Heart left ventricle (tissue), 16 donors: ENCODE results near the gene MSMP. TPM values are rescaled to one million over a fixed set of nuclear protein-coding genes. Genes with fewer than 3 reads are reported as not detected.
A peak's percentile ranks its signal among the peaks of the same experiment; 100 is the strongest.

Source experiments
- ATAC-seq, 4 donors: fragments of 200-7000 bp; cut with Tn5 transposase; one replicate each; pipeline ENCODE4 v1.9.1; 2020 to 2022; ENCODE audit warnings: moderate library complexity in 4 of 4, mild to moderate bottlenecking in 3 of 4, moderate number of reproducible peaks in 1 of 4
- DNase-seq, 5 donors: peaks; one replicate each; pipeline ENCODE4 v3.0.0-alpha.2; 2020
- H3K27ac ChIP-seq, 12 donors: fragments of 200-600 bp; sonication (generic) in 4 of 12; one replicate each; pipeline versions ENCODE4 v1.5.0 to v1.8.0; 2016 to 2022; ENCODE audit warnings: mild to moderate bottlenecking in 2 of 12
- H3K27me3 ChIP-seq, 9 donors: fragments of 200-600 bp; sonication (generic) in 2 of 9; one replicate each; pipeline versions ENCODE4 v1.5.1 to v1.8.0; 2016 to 2022; ENCODE audit warnings: mild to moderate bottlenecking in 3 of 9
- H3K36me3 ChIP-seq, 9 donors: fragments of 200-600 bp; sonication (generic) in 2 of 9; one replicate each; pipeline versions ENCODE4 v1.5.0 to v1.8.0; 2018 to 2022; ENCODE audit warnings: mild to moderate bottlenecking in 2 of 9
- H3K4me1 ChIP-seq, 12 donors: fragments of 200-600 bp; sonication (generic) in 4 of 12; one replicate each; pipeline versions ENCODE4 v1.5.0 to v1.8.0; 2016 to 2022; ENCODE audit warnings: mild to moderate bottlenecking in 3 of 12
- H3K4me3 ChIP-seq, 12 donors: fragments of 200-600 bp; sonication (generic) in 4 of 12; one replicate each; pipeline versions ENCODE4 v1.5.0 to v1.8.0; 2017 to 2022; ENCODE audit warnings: mild to moderate bottlenecking in 9 of 12, moderate library complexity in 4 of 12
- H3K9me3 ChIP-seq, 12 donors: fragments of 200-600 bp; sonication (generic) in 4 of 12; one replicate each; pipeline versions ENCODE4 v1.5.0 to v1.8.0; 2016 to 2022; ENCODE audit warnings: mild to moderate bottlenecking in 1 of 12
- CTCF ChIP-seq, 12 donors: fragments of 200-600 bp; sonication (generic) in 4 of 12; IDR thresholded peaks; one replicate each; pipeline versions ENCODE4 v1.5.0 to v1.8.0; 2018 to 2022; ENCODE audit warnings: antibody characterized with exemption in 12 of 12, mild to moderate bottlenecking in 5 of 12
- POLR2A ChIP-seq, 2 donors: fragments of 450-650 bp; IDR thresholded peaks; one replicate each; pipeline ENCODE4 v1.6.1; 2017; ENCODE audit warnings: antibody characterized with exemption in 2 of 2, mild to moderate bottlenecking in 2 of 2, moderate library complexity in 2 of 2
- WGBS, 4 donors: extraction: QIAGEN DNeasy Blood & Tissue Kit in 2 of 4; methylation state at CpG; one replicate each; pipeline versions ENCODE4 v1.1.5 to v1.1.7; 2013 to 2018; 5-methylcytosine and 5-hydroxymethylcytosine counted together
- intact Hi-C, 10 donors: fragments of 100-400 bp; cut with DNase I; formaldehyde crosslinking; loops; one replicate each; pipeline versions ENCODE4 v1.11.1 to v1.14.2; 2022
- polyA plus RNA-seq, 2 donors: library from polyadenylated mRNA; stranded (reverse); fragments of 200-250 nt; gene quantifications; one replicate each; pipeline ENCODE4 v1.2.3, GENCODE V29; 2013
- total RNA-seq, 9 donors: library from RNA; depleted of rRNA in 2 of 9; stranded (reverse); fragments of >200 nt in 2 of 9; fragmentation: NEBNext Ultra II Directional in 3 of 9; extraction: Animal tissue kit (Norgen Biotek cat#: 25700) in 3 of 9; gene quantifications; one replicate each; pipeline versions ENCODE4 v1.1.0 to v1.2.4, GENCODE V29; 2016 to 2023
- donor health status: ischemic (EF 13 %, LVEDD 7.1; RV severe dilation, severe dysfunction).
- donor health status: healthy with polysubstance abuse.
- donor health status: DM: no; HTN: yes; CAD: no.
- donor health status: DM: no; HTN: no; CAD: no.
- donor health status: ischemic (EF 25% LVEDD 6.9; RV normal size, moderate dysfunction).
- donor health status: ischemic (EF 25% LVEDD 5.7; RV mildly dilated, moderate dysfunction).
- donor health status: healthy.
- donor health status: DM: yes; HTN: yes; CAD: no.
- donor health status: ischemic (EF 35%, LVEDD 5.7; RV mildly dilated, moderate dysfunction).
- donor health status: nonischemic (EF 11% LVEDD 7.7; RV severe dilation, severe dysfunction).
- donor health status: DM: yes; HTN: yes; CAD: no.
- donor health status: PGD.
- donor health status: ischemic (EF 29% LVEDD 5.4; RV normal size, mild dysfunction).
- donor health status: nonischemic (EF 23%, LVEDD 6.1; RV moderate dilation, normal function).

MSMP gene
- total and polyA plus RNA-seq, 11 donors, result 0.26 TPM; not detected in 10

- WGBS, 4 donors, result 85 to 87% (median 86%) methylated on average over 14 of the region's 14 CpGs
- intact Hi-C loops, result loop anchor here in 2 of 10 donors (5.0 to 10.0 kb wide), 2 partner anchors 34 to 232 kb away; partner anchors contain the start of genes FAM221B (in 1 of the 2) and TMEM8B (in 1 of the 2)
- Histone ChIP-seq H3K9me3 (no peaks in the 10 kb centered on the region), H3K27me3 (peaks cover 0 to 7% (median 0%) of the 10 kb centered on the region in 9 donors), H3K36me3 (no peaks in the 10 kb centered on the region), H3K4me1 (peaks cover 0 to 46% (median 30%) of the 10 kb centered on the region in 12 donors), H3K4me3 (peak overlapping the region in 5 of 12 donors; percentile 3 to 85 (median 68)), H3K27ac (peak overlapping the region in 3 of 12 donors; percentile 17 to 88 (median 88))
- no peak for TF ChIP-seq CTCF (IDR thresholded peaks at IDR 0.05)
- TF ChIP-seq POLR2A (IDR thresholded peaks at IDR 0.05), result no peak
- no peak for ATAC-seq
- DNase-seq, result no peak
Measured at GRCh38 chr9:35792826-35793225, 38.8 kb upstream of the MSMP start.

- intact Hi-C loops, result loop anchor here in 2 of 10 donors (5.0 to 10.0 kb wide), 2 partner anchors 35 to 233 kb away; partner anchors contain the start of genes FAM221B (in 1 of the 2) and TMEM8B (in 1 of the 2)
- no peak for TF ChIP-seq POLR2A (IDR thresholded peaks at IDR 0.05)
- TF ChIP-seq CTCF (IDR thresholded peaks at IDR 0.05), result no peak
- Histone ChIP-seq H3K36me3 (peaks cover 0 to under 1% (median 0%) of the 10 kb centered on the region in 9 donors), H3K27me3 (peaks cover 0 to 7% (median 0%) of the 10 kb centered on the region in 9 donors), H3K9me3 (no peaks in the 10 kb centered on the region), H3K4me1 (peaks cover 0 to 46% (median 30%) of the 10 kb centered on the region in 12 donors), H3K4me3 (peak overlapping the region; percentile 45 to 96 (median 68)), H3K27ac (peak overlapping the region in 10 of 12 donors; percentile 27 to 88 (median 84))
- WGBS, 4 donors, result 60 to 84% (median 82%) methylated on average over 14 to 34 of the region's 34 CpGs
- peak in 4 of 5 donors; percentile 28 to 64 (median 41) for DNase-seq
- peak in 1 of 4 donors; percentile 1 for ATAC-seq
Measured at GRCh38 chr9:35792024-35792813, 38.1 kb upstream of the MSMP start.

GRCh38 chr9:35791297-35791921 is 37.3 kb upstream of the MSMP start, which contains the start of gene NPR2:
TSS of gene NPR2 (plus strand) at chr9:35791591. CDS start at chr9:35792409, 818 bp downstream.
- WGBS, 4 donors, result 2 to 15% (median 7%) methylated on average over 13 to 64 of the region's 64 CpGs

More at GRCh38 chr9:35791297-35791921, 37.3 kb upstream of the MSMP start, which contains the start of gene NPR2:
- Histone ChIP-seq H3K36me3 (peaks cover 0 to 4% (median 0%) of the 10 kb centered on the region in 9 donors), H3K27me3 (peaks cover 0 to 7% (median 0%) of the 10 kb centered on the region in 9 donors), H3K9me3 (no peaks in the 10 kb centered on the region), H3K27ac (peak within 1 kb of the TSS; percentile 27 to 88 (median 82)), H3K4me3 (peak within 1 kb of the TSS; percentile 45 to 96 (median 68)), H3K4me1 (peaks cover 0 to 46% (median 30%) of the 10 kb centered on the region in 12 donors)
- ATAC-seq (peak in 3 of 4 donors; percentile 45 to 78 (median 75)), DNase-seq (peak; percentile 52 to 69 (median 62))
- TF ChIP-seq POLR2A (IDR thresholded peaks at IDR 0.05) (peak in 1 of 2 donors; percentile 30), CTCF (IDR thresholded peaks at IDR 0.05) (peak in 1 of 12 donors; percentile 9)
- intact Hi-C loops, result loop anchor here (1.0 to 10.0 kb wide), 7 partner anchors 21 to 233 kb away; partner anchors contain the start of genes HINT2 (in 3 of the 10), FAM221B (in 1 of the 10), SPAG8 (in 1 of the 10) and TMEM8B (in 1 of the 10)
